C4-2B (cell line): ENCODE data around the gene ARHGEF28.

Experiments used
- ZFX ChIP-seq: fragments of 450-650 bp; IDR thresholded peaks from 2 replicates; pipeline ENCODE4 v1.6.1; 2017
- TF ChIP-seq, protein P1 (sequence below): fragments of 450-650 bp; conservative IDR thresholded peaks from 2 replicates; pipeline ENCODE4 v1.5.1; 2017; ENCODE audit warnings: mild to moderate bottlenecking

DNA sequence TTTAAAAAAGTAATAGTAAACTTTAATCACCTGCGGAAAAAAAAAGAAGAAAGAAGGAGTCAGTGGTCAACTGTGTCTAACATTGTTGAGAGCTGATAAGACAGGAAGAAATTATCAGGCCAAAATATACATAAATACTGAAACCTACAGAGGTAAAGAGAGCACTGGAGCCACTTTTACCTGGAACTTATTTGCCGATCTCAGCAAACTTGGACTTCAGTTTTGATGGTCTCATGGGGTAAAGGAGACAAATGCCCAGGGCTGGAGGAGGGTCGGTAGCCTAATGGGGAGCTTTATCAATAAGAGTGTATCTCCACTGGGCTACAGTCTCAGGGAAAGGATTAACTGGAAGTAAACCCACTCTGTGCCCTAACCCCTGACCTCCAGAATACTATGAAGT lies 26.6 kb upstream of the ARHGEF28 start:
- TF ChIP-seq, protein P1, sequence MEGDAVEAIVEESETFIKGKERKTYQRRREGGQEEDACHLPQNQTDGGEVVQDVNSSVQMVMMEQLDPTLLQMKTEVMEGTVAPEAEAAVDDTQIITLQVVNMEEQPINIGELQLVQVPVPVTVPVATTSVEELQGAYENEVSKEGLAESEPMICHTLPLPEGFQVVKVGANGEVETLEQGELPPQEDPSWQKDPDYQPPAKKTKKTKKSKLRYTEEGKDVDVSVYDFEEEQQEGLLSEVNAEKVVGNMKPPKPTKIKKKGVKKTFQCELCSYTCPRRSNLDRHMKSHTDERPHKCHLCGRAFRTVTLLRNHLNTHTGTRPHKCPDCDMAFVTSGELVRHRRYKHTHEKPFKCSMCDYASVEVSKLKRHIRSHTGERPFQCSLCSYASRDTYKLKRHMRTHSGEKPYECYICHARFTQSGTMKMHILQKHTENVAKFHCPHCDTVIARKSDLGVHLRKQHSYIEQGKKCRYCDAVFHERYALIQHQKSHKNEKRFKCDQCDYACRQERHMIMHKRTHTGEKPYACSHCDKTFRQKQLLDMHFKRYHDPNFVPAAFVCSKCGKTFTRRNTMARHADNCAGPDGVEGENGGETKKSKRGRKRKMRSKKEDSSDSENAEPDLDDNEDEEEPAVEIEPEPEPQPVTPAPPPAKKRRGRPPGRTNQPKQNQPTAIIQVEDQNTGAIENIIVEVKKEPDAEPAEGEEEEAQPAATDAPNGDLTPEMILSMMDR = no peak
- no peak for TF ChIP-seq ZFX
